NT2/D1 (cell line): Measurements from ENCODE around the gene LEMD3.

Experiments
- SUZ12 ChIP-seq: IDR thresholded peaks from 2 replicates; pipeline ENCODE4 v1.6.1; 2011; ENCODE audit not compliant: insufficient read length, insufficient read depth; ENCODE audit errors: extremely low read depth
- YY1 ChIP-seq: IDR thresholded peaks from 2 replicates; pipeline ENCODE4 v1.6.1; 2011; ENCODE audit not compliant: insufficient read length, insufficient read depth
- ZNF274 ChIP-seq: IDR thresholded peaks from 2 replicates; pipeline ENCODE4 v1.6.1; 2011; ENCODE audit warnings: mild to moderate bottlenecking, low read depth, low read length

DNA sequence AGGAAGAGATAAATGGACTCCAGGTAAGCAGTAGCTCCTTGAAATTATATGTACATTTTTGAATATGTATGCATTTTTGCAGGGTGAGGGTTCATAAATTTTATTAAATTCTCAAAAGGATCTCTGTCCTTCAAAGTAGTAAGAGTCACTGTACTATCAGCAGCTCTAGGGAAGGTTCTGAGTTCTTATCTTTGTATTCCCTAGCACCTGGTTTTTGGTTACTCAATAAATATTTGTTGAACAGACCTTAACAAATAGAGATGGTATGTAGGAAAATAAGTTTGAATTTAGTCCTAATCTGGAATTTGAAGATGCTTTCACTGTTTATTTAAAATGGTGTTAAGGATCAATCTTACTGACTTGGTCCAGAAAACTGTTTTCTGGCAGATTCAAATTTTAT, 18.3 kb downstream of the LEMD3 start:
- TF ChIP-seq YY1 = no peak
- TF ChIP-seq SUZ12 = no peak
- no peak for TF ChIP-seq ZNF274
